ENCODE measurements around the gene ALDH1A2.

The ALDH1A2 gene

GRCh38 chr15:57924598-57924997 lies 140.9 kb downstream of the ALDH1A2 start:
- H3K36me3 ChIP-seq (ENCODE audit: low read depth) = no peaks in the 10 kb centered on the region
- no peak overlapping the region for H3K27ac ChIP-seq (ENCODE audit: poor library complexity, severe bottlenecking)
- no peak for TF ChIP-seq CTCF (IDR thresholded peaks at IDR 0.05; ENCODE audit: poor library complexity, severe bottlenecking)
- H3K4me3 ChIP-seq (ENCODE audit: severe bottlenecking) = no peak overlapping the region
- ATAC-seq (ENCODE audit: low read depth) (no peak), DNase-seq (ENCODE audit: low spot score) (no peak)
- no peaks in the 10 kb centered on the region for H3K9me3 ChIP-seq (ENCODE audit: severe bottlenecking)
- peaks cover 4% of the 10 kb centered on the region for H3K4me1 ChIP-seq (ENCODE audit: insufficient read depth, poor library complexity, severe bottlenecking)
- no peaks in the 10 kb centered on the region for H3K27me3 ChIP-seq (ENCODE audit: insufficient read depth, poor library complexity, severe bottlenecking)

DNA sequence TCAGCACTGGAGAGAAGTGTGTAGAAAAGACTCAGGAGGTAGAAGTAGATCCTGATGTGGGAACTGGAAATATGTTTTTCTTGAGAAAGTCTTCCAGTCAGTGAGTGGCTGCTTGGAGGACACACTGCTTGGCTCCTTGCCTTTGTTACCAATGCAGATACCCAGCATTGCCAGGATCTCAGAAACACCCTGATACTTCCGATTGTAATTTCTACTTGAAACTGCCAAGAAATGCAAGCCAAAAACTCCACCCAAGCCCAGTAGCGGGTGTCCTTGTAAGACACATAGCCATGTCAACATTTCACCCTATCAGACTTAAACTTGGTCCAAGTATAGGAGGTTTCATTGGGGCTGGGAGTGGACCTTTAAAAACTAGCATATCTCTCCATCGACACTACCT lies 141.8 kb downstream of the ALDH1A2 start:
- no peaks in the 10 kb centered on the region for H3K9me3 ChIP-seq (ENCODE audit: severe bottlenecking)
- no peak overlapping the region for H3K27ac ChIP-seq (ENCODE audit: poor library complexity, severe bottlenecking)
- no peaks in the 10 kb centered on the region for H3K27me3 ChIP-seq (ENCODE audit: insufficient read depth, poor library complexity, severe bottlenecking)
- TF ChIP-seq CTCF (IDR thresholded peaks at IDR 0.05; ENCODE audit: poor library complexity, severe bottlenecking) = no peak
- peaks cover 4% of the 10 kb centered on the region for H3K4me1 ChIP-seq (ENCODE audit: insufficient read depth, poor library complexity, severe bottlenecking)
- no peak overlapping the region for H3K4me3 ChIP-seq (ENCODE audit: severe bottlenecking)
- no peak for ATAC-seq (ENCODE audit: low read depth)
- DNase-seq (ENCODE audit: low spot score) = no peak
- no peaks in the 10 kb centered on the region for H3K36me3 ChIP-seq (ENCODE audit: low read depth)

DNA sequence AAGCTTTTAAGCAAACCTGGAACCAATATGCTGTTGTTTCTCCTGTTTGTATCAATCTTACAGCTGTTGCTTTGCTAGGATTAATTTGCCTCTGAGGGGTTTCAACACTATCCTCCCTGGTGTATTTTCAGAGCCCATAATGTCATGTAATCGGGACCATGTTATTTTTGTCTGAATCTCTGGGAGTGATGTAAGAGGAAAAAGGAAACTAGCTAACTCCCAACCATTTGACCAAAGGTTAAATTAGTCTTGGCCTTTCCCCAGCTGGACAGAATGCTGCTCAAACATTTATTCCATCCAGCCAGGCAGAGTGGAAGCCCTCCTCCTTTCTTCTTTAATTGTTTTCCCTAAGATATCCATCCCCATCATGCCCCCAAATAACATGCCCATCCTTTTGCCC lies 142.2 kb downstream of the ALDH1A2 start:
- TF ChIP-seq CTCF (IDR thresholded peaks at IDR 0.05; ENCODE audit: poor library complexity, severe bottlenecking) = no peak
- no peak overlapping the region for H3K27ac ChIP-seq (ENCODE audit: poor library complexity, severe bottlenecking)
- H3K36me3 ChIP-seq (ENCODE audit: low read depth) = no peaks in the 10 kb centered on the region
- peaks cover 4% of the 10 kb centered on the region for H3K4me1 ChIP-seq (ENCODE audit: insufficient read depth, poor library complexity, severe bottlenecking)
- ATAC-seq (ENCODE audit: low read depth) (no peak), DNase-seq (ENCODE audit: low spot score) (no peak)
- no peaks in the 10 kb centered on the region for H3K9me3 ChIP-seq (ENCODE audit: severe bottlenecking)
- H3K27me3 ChIP-seq (ENCODE audit: insufficient read depth, poor library complexity, severe bottlenecking) = no peaks in the 10 kb centered on the region
- no peak overlapping the region for H3K4me3 ChIP-seq (ENCODE audit: severe bottlenecking)

GRCh38 chr15:57922776-57923175 lies 142.7 kb downstream of the ALDH1A2 start:
- TF ChIP-seq CTCF (IDR thresholded peaks at IDR 0.05; ENCODE audit: poor library complexity, severe bottlenecking) = no peak
- no peak overlapping the region for H3K27ac ChIP-seq (ENCODE audit: poor library complexity, severe bottlenecking)
- peaks cover 4% of the 10 kb centered on the region for H3K4me1 ChIP-seq (ENCODE audit: insufficient read depth, poor library complexity, severe bottlenecking)
- no peaks in the 10 kb centered on the region for H3K36me3 ChIP-seq (ENCODE audit: low read depth)
- peak; percentile 88 for ATAC-seq (ENCODE audit: low read depth)
- peak; percentile 75 for DNase-seq (ENCODE audit: low spot score)
- H3K4me3 ChIP-seq (ENCODE audit: severe bottlenecking) = no peak overlapping the region
- no peaks in the 10 kb centered on the region for H3K27me3 ChIP-seq (ENCODE audit: insufficient read depth, poor library complexity, severe bottlenecking)
- no peaks in the 10 kb centered on the region for H3K9me3 ChIP-seq (ENCODE audit: severe bottlenecking)

- no peak for DNase-seq (ENCODE audit: low spot score)
- Histone ChIP-seq H3K27ac (ENCODE audit: poor library complexity, severe bottlenecking) (no peak overlapping the region), H3K4me1 (ENCODE audit: insufficient read depth, poor library complexity, severe bottlenecking) (peaks cover 4% of the 10 kb centered on the region), H3K9me3 (ENCODE audit: severe bottlenecking) (no peaks in the 10 kb centered on the region), H3K27me3 (ENCODE audit: insufficient read depth, poor library complexity, severe bottlenecking) (no peaks in the 10 kb centered on the region), H3K4me3 (ENCODE audit: severe bottlenecking) (no peak overlapping the region), H3K36me3 (ENCODE audit: low read depth) (no peaks in the 10 kb centered on the region)
- no peak for TF ChIP-seq CTCF (IDR thresholded peaks at IDR 0.05; ENCODE audit: poor library complexity, severe bottlenecking)
- no peak for ATAC-seq (ENCODE audit: low read depth)
Observed at GRCh38 chr15:57921371-57921770, 144.1 kb downstream of the ALDH1A2 start.
